ENCODE measurements around the gene CHRDL2.

The CHRDL2 gene

GRCh38 chr11:74748211-74749126, 17.2 kb upstream of the CHRDL2 start, which contains the start of gene RNF169:
RNF169 (plus strand) TSS chr11:74748849; CDS start chr11:74748881, 32 bp downstream.
- DNase-seq (ENCODE audit: low spot score) = peak; percentile 91

- DNase-seq (ENCODE audit: low spot score) = no peak
These were observed 15.6 kb upstream of the CHRDL2 start for GRCh38 chr11:74746868-74747267.

GRCh38 chr11:74744277-74744676, 13.1 kb upstream of the CHRDL2 start:
- DNase-seq (ENCODE audit: low spot score) = no peak

- no peak for DNase-seq (ENCODE audit: low spot score)
These were observed 12.4 kb upstream of the CHRDL2 start for GRCh38 chr11:74743640-74744039.

- no peak for DNase-seq (ENCODE audit: low spot score)
These were observed 10.8 kb upstream of the CHRDL2 start for GRCh38 chr11:74742070-74742469.

- peak; percentile 52 for DNase-seq (ENCODE audit: low spot score)
These were observed 8.5 kb upstream of the CHRDL2 start for GRCh38 chr11:74739546-74740270.

- DNase-seq (ENCODE audit: low spot score) = no peak
These were observed 4.8 kb upstream of the CHRDL2 start for GRCh38 chr11:74736031-74736430.

- no peak for DNase-seq (ENCODE audit: low spot score)
These were observed 4.2 kb upstream of the CHRDL2 start for GRCh38 chr11:74735365-74735928.

GRCh38 chr11:74734559-74734925, 3.3 kb upstream of the CHRDL2 start:
- DNase-seq (ENCODE audit: low spot score) = no peak

- DNase-seq (ENCODE audit: low spot score) = no peak
These were observed 510 bp downstream of the CHRDL2 start for GRCh38 chr11:74730571-74731260.

GRCh38 chr11:74729397-74729796, 1.8 kb downstream of the CHRDL2 start:
- no peak for DNase-seq (ENCODE audit: low spot score)

GRCh38 chr11:74726547-74727182, 4.6 kb downstream of the CHRDL2 start:
- DNase-seq (ENCODE audit: low spot score) = peak; percentile 53

- DNase-seq (ENCODE audit: low spot score) = no peak
These were observed 5.5 kb downstream of the CHRDL2 start for GRCh38 chr11:74725701-74726100.

GRCh38 chr11:74723511-74723910, 7.7 kb downstream of the CHRDL2 start:
- DNase-seq (ENCODE audit: low spot score) = no peak

GRCh38 chr11:74721479-74721835, 9.8 kb downstream of the CHRDL2 start:
- DNase-seq (ENCODE audit: low spot score) = no peak

GRCh38 chr11:74720596-74721478, 10.4 kb downstream of the CHRDL2 start:
- DNase-seq (ENCODE audit: low spot score) = no peak

GRCh38 chr11:74719011-74719410, 12.2 kb downstream of the CHRDL2 start:
- DNase-seq (ENCODE audit: low spot score) = no peak

GRCh38 chr11:74717221-74717969, 13.8 kb downstream of the CHRDL2 start:
- DNase-seq (ENCODE audit: low spot score) = no peak

- no peak for DNase-seq (ENCODE audit: low spot score)
These were observed 16.3 kb downstream of the CHRDL2 start for GRCh38 chr11:74714904-74715303.

GRCh38 chr11:74713686-74714085, 17.5 kb downstream of the CHRDL2 start:
- DNase-seq (ENCODE audit: low spot score) = no peak

Measured in CD4-positive, alpha-beta T cell treated with Interleukin-15 for 4 hours (primary cell).